VCaP (cell line): Measurements from ENCODE around the gene BMPER.

Source experiments
- H3K27ac ChIP-seq: fragments of 450-650 bp; 2 replicates; pipeline ENCODE4 v1.5.1; 2017
- TF ChIP-seq, protein P1 (sequence below): fragments of 450-650 bp; conservative IDR thresholded peaks from 2 replicates; pipeline ENCODE4 v1.5.1; 2017; ENCODE audit warnings: mild to moderate bottlenecking, moderate library complexity

BMPER gene

DNA sequence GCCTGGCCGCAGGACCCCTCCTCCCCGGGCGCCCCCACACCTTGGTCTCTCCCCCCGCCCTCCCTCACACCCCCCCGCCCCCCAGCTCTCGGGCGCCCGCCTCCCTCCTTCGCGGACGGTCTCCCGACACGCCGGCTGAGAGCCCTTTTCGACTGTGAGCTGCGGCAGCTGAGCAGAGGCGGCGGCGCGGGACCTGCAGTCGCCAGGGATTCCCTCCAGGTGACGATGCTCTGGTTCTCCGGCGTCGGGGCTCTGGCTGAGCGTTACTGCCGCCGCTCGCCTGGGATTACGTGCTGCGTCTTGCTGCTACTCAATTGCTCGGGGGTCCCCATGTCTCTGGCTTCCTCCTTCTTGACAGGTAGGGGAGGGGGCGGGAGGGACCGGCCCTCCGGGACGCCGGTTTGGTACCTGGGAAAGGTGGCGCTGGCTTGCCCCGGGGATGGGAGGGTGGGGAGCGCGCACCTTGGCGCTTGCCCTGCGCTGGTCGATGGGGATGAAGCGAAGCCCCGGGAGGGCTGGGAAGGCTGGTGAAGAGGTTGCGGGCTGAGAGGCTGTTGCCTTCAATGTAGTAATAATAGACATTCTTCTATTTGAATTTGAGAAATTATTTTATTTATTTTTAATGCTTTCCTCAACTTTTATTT, at the start of gene BMPER:
Gene BMPER, plus strand, starts transcription at position 151 of the 644 bp plus-strand sequence. Its CDS starts 75 bp downstream, at position 226.
- TF ChIP-seq, protein P1, sequence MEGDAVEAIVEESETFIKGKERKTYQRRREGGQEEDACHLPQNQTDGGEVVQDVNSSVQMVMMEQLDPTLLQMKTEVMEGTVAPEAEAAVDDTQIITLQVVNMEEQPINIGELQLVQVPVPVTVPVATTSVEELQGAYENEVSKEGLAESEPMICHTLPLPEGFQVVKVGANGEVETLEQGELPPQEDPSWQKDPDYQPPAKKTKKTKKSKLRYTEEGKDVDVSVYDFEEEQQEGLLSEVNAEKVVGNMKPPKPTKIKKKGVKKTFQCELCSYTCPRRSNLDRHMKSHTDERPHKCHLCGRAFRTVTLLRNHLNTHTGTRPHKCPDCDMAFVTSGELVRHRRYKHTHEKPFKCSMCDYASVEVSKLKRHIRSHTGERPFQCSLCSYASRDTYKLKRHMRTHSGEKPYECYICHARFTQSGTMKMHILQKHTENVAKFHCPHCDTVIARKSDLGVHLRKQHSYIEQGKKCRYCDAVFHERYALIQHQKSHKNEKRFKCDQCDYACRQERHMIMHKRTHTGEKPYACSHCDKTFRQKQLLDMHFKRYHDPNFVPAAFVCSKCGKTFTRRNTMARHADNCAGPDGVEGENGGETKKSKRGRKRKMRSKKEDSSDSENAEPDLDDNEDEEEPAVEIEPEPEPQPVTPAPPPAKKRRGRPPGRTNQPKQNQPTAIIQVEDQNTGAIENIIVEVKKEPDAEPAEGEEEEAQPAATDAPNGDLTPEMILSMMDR, result no peak
- no peak within 1 kb of the TSS for H3K27ac ChIP-seq

DNA sequence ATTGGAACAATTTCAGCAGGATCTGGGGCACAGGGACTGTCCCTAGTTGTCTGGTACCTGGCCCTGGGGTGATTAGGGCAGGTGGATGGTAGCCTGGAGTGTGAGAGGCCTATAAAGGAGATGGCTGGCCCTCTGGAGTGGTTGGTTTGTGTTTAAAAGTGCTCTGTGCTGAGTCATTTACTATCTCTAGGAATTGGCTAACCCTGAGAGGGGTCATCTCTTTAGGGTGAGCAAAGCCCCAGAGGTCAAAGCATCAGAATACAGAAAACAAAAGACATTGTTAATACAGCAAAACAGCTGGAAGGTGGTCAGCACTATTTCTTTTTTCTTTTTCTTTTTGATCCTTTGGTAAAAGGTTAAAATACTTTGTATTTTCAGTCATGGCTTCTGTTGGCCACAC, 43.4 kb upstream of the BMPER start:
- TF ChIP-seq, protein P1, result no peak
- no peak overlapping the region for H3K27ac ChIP-seq

DNA sequence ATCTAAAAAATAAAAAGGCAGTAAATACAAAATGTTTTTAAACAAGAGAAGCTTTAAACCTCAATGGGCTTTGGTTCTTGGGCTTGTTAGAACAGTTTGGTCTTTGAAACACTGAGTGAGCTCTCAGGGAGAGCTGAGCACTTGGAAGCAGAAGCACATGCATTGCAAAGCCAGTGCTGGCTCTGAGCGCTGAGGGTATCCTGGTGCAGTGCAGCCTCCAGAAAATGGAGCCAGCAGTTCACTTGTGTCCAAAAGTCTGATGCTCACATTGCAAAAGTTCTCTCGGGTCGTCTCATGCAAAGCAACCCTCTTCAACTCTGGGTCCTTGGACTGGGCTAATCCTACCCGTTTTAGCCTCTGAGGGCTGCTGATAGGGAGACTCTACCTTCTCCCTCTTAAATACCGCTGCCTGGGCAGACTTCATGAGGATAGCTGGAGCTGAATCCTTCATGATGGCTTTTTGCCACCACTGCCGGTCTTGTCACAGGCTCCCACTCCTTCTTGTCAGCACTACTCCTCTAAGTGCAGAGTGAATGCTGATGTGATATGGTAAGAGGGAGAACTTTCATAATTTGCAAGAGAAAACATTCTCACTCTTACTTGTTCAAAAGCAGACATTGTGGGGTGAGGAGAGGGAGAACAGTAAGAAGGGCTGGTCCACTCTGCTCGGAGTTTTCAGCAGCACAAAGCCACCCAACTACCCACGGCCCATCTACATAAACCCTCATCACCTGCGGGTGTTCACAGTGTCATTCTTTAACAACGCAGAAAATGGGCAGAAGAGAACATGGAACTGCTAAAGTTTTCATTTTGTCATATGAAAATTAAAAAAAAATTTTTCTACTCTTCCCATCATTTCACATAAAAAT, 42.2 kb upstream of the BMPER start:
- no peak overlapping the region for H3K27ac ChIP-seq
- TF ChIP-seq, protein P1, result no peak

DNA sequence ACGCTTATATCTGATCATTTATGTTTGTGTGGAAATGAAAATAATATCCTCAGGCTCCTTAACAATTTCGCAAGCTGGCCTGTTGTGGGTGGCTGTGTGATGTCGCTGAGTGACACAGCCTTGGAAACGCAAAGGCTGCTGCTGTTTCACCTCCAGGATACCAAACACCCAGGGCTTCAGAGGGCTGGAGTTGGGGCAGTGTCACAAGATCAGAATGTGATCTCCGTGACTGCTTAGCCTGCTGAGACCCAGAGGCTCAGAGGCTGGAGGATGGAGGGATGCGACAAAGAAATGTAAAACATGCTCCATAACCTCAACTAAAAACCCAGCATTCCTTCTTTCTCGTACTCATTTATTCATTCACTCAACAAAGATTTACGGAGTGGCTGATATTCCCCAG, 37.2 kb upstream of the BMPER start:
- TF ChIP-seq, protein P1, result no peak

DNA sequence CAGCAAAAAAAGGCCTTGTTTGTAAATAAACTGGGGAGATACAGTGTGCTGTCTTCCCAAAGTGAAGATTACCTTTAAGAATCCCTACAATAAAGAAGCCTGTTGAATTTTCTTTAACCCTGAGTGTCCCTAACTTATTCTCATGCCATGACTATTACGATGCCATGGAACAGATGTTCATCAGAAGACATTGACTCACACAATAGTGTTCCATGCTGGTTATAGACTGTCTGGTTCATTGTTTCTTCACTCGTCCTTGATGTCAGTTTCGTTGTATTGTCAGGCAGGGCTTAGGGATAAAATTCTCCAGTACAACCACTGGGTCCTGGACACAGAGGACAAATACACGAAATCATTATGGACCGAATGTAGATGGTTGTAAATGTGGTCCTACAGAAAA, 36.2 kb upstream of the BMPER start:
- TF ChIP-seq, protein P1, result no peak
- H3K27ac ChIP-seq, result no peak overlapping the region

More for the DNA sequence above, 37.2 kb upstream of the BMPER start:
- no peak overlapping the region for H3K27ac ChIP-seq

DNA sequence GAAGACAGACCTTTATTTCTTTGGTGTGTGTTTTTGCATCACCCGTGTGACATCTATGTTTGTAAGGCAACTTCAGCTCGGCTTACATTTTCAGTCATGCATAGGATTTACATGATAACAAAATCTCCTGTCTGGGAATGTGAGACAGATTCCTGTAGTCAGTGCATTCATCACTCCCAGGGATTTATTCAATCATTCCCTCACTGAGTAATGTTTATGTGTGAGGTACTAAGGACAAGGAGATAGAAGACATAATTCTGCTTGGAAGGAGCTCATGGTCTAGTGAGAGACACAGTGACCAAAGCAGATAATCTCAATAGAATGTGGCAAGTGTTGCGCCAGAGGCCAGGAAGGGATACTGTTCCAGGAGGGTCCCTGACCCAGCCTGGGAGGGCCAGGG, 35.2 kb upstream of the BMPER start:
- H3K27ac ChIP-seq, result no peak overlapping the region
- TF ChIP-seq, protein P1, result no peak

DNA sequence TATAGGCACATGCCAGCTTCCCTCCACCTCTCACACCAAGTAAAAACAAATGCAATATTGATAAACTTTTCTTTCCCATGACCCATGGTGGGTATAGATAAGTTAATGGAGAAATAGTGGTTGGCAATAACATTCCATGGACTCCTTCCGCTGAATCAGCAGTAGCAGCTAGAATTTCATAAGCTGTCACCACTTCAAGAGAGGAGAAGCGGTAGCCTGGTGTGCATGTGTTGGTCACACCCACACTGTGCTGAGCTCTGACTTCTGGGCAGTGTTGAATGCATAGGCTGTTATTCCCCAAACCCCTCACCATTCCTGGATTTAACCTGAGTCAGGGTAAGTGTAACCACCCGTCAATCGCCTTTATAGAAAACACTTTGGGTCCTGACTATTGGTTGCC, 32.5 kb upstream of the BMPER start:
- TF ChIP-seq, protein P1, result no peak

More for the DNA sequence above, 32.5 kb upstream of the BMPER start:
- H3K27ac ChIP-seq, result no peak overlapping the region
